Neural cell (in vitro differentiated cells): ENCODE measurements around the gene PDE3A.

Experiments
- CTCF ChIP-seq: fragments of 450-650 bp; IDR thresholded peaks from 2 replicates; pipeline ENCODE4 v1.5.1; 2014; ENCODE audit warnings: antibody characterized with exemption, mild to moderate bottlenecking, moderate library complexity; ENCODE audit not compliant: poor library complexity, severe bottlenecking
- EP300 ChIP-seq: fragments of 450-650 bp; conservative IDR thresholded peaks from 2 replicates; pipeline ENCODE4 v1.6.1; 2014; ENCODE audit warnings: antibody characterized with exemption, mild to moderate bottlenecking, moderate library complexity; ENCODE audit not compliant: poor library complexity, severe bottlenecking
- EZH2 ChIP-seq: fragments of 200-600, 300-800 bp; shearing (Covaris generic), sonication (generic); IDR thresholded peaks from 2 replicates; pipeline ENCODE4 v1.6.1; 2014; ENCODE audit warnings: antibody characterized with exemption, low read length, borderline replicate concordance, mild to moderate bottlenecking; ENCODE audit not compliant: insufficient read depth, poor library complexity, severe bottlenecking
- MXI1 ChIP-seq: fragments of 450-650 bp; conservative IDR thresholded peaks from 2 replicates; pipeline ENCODE4 v1.6.1; 2014; ENCODE audit warnings: antibody characterized with exemption, mild to moderate bottlenecking; ENCODE audit not compliant: poor library complexity, severe bottlenecking
- POLR2AphosphoS5 ChIP-seq: IDR thresholded peaks from 2 replicates; pipeline ENCODE4 v1.6.1; 2012
- RAD21 ChIP-seq: fragments of 450-650 bp; conservative IDR thresholded peaks from 2 replicates; pipeline ENCODE4 v1.6.1; 2014; ENCODE audit warnings: antibody characterized with exemption, mild to moderate bottlenecking, moderate library complexity
- REST ChIP-seq: IDR thresholded peaks from 2 replicates; pipeline ENCODE4 v1.6.1; 2012; ENCODE audit warnings: borderline replicate concordance

GRCh38 chr12:20701106-20701505 lies 332.8 kb downstream of the PDE3A start:
- TF ChIP-seq REST (no peak), CTCF (no peak), EZH2 (no peak), MXI1 (no peak), POLR2AphosphoS5 (no peak), EP300 (no peak), RAD21 (no peak)
